Measurements from ENCODE around the gene TMIGD2. TPM values are rescaled to one million over a fixed set of nuclear protein-coding genes. Genes with fewer than 3 reads are reported as not detected.

Gene TMIGD2
- total and polyA plus RNA-seq, 2 of the 4 experiments (the other 2 are of a cell fraction): not detected

DNA sequence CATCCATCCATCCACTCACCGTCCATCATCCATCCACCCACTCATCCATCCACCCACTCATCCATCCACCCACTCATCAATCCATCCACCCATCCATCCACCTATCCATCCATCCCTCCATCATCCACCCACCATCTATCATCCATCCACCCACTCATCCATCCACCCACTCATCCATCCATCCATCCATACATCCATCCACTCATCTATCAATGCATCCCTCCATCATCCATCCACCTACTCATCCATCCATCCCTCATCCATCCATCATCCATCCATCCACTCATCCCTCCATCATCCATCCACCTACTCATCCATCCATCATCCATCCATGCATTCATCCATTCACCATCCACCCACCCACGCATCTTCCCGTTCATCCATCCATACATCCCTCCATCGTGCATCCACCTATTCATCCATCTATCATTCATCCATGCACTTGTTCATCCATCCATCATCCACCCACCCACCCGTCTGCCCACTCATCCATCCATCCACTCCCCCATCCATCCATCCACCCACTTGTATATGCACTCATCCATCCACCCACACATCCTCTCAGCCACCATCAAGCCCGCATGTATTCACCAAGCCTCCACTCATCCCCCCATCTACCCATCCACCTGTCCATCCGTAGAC is 32.9 kb upstream of the TMIGD2 start:
- Histone ChIP-seq H3K14ac (replicated peaks; ENCODE audit: low read depth, low read length) (no peak overlapping the region), H4K8ac (ENCODE audit: low read depth in 2 of 2, low read length in 2 of 2) (no peak overlapping the region), H4K5ac (ENCODE audit: low read depth, low read length) (no peak overlapping the region), H3K18ac (ENCODE audit: low read depth, low read length) (no peak overlapping the region), H3K56ac (ENCODE audit: extremely low read depth, insufficient read depth, low read length) (no peak overlapping the region), H3K79me1 (ENCODE audit: low read depth in 1 of 2, low read length in 2 of 2) (no peaks in the 10 kb centered on the region), H2BK5ac (ENCODE audit: low read depth, low read length, poor library complexity, severe bottlenecking) (peak overlapping the region; percentile 26), H3K4me3 (ENCODE audit: insufficient read depth, low read depth, low read length) (no peak overlapping the region), H2BK120ac (ENCODE audit: low read depth, low read length) (no peak overlapping the region), H2AK9ac (replicated peaks; ENCODE audit: low read depth, low read length, poor library complexity) (no peak overlapping the region), H3K27ac (ENCODE audit: insufficient read depth, low read length) (no peak overlapping the region), H3K4me2 (ENCODE audit: low read depth, low read length) (no peak overlapping the region), H2AK5ac (ENCODE audit: low read depth, low read length) (no peak overlapping the region), H3K27me3 (ENCODE audit: control insufficient read depth, insufficient read depth, low read length) (no peaks in the 10 kb centered on the region), H3K4ac (ENCODE audit: low read depth, low read length) (no peak overlapping the region), H3K9me1 (ENCODE audit: insufficient read depth, low read length) (0 out of 2 replicates have a peak, but pooled peaks cover 2% of the 10 kb centered on the region), H3K9ac (ENCODE audit: low read depth, low read length) (no peak overlapping the region), H2AFZ (replicated peaks; ENCODE audit: low read length, poor library complexity) (peak overlapping the region; percentile 23), H3K4me1 (ENCODE audit: control insufficient read depth, insufficient read depth, low read length) (peaks cover 4% of the 10 kb centered on the region; the same call in 1 of the 2 replicates), H3K36me3 (ENCODE audit: control insufficient read depth, insufficient read depth, low read length) (no peaks in the 10 kb centered on the region), H3K9me3 (ENCODE audit: control insufficient read depth, insufficient read depth, low read length) (no peaks in the 10 kb centered on the region), H3K23ac (ENCODE audit: low read depth, low read length) (no peak overlapping the region), H4K91ac (ENCODE audit: insufficient read depth, low read depth, low read length) (no peak overlapping the region), H4K20me1 (ENCODE audit: insufficient read depth, low read length) (no peaks in the 10 kb centered on the region), H2BK15ac (ENCODE audit: low read depth, low read length) (no peak overlapping the region), H2BK20ac (ENCODE audit: low read depth, low read length) (no peak overlapping the region)
- in situ Hi-C loops (cut with MboI; ENCODE audit: low sequenced_read_pairs) (no loop called here), intact Hi-C loops (cut with micrococcal nuclease) (no loop called here), dilution Hi-C loops (cut with HindIII; ENCODE audit: low sequenced_read_pairs, unreplicated experiment) (no loop called here)
- BruUV-seq (replicated peaks): no TSS peak
- CTCF ChIA-PET: no interaction called here
- 90 to 100% methylated on average over 4 to 7 of the region's 7 CpGs for WGBS, 2 experiments (ENCODE audit: extremely low coverage in 2 of 2, insufficient read length in 1 of 2)
- TF ChIP-seq, protein P1, sequence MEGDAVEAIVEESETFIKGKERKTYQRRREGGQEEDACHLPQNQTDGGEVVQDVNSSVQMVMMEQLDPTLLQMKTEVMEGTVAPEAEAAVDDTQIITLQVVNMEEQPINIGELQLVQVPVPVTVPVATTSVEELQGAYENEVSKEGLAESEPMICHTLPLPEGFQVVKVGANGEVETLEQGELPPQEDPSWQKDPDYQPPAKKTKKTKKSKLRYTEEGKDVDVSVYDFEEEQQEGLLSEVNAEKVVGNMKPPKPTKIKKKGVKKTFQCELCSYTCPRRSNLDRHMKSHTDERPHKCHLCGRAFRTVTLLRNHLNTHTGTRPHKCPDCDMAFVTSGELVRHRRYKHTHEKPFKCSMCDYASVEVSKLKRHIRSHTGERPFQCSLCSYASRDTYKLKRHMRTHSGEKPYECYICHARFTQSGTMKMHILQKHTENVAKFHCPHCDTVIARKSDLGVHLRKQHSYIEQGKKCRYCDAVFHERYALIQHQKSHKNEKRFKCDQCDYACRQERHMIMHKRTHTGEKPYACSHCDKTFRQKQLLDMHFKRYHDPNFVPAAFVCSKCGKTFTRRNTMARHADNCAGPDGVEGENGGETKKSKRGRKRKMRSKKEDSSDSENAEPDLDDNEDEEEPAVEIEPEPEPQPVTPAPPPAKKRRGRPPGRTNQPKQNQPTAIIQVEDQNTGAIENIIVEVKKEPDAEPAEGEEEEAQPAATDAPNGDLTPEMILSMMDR (conservative IDR thresholded peaks at IDR 0.05; ENCODE audit: low read depth, low read length): no peak
- TF ChIP-seq NFE2L2 (IDR thresholded peaks at IDR 0.05; ENCODE audit: low read depth, low read length): no peak
- TF ChIP-seq MAFK (IDR thresholded peaks at IDR 0.05; ENCODE audit: low read depth, low read length): no peak
- no peak for TF ChIP-seq FOS (IDR thresholded peaks at IDR 0.05; ENCODE audit: low read depth, low read length)
- no peak for TF ChIP-seq MAZ (IDR thresholded peaks at IDR 0.05; ENCODE audit: borderline replicate concordance, low read depth, low read length)
- no peak for TF ChIP-seq POLR2A (IDR thresholded peaks at IDR 0.05; ENCODE audit: low read depth, low read length)
- no peak for TF ChIP-seq SMC3 (IDR thresholded peaks at IDR 0.05; ENCODE audit: low read depth, low read length)
- TF ChIP-seq, protein P2, sequence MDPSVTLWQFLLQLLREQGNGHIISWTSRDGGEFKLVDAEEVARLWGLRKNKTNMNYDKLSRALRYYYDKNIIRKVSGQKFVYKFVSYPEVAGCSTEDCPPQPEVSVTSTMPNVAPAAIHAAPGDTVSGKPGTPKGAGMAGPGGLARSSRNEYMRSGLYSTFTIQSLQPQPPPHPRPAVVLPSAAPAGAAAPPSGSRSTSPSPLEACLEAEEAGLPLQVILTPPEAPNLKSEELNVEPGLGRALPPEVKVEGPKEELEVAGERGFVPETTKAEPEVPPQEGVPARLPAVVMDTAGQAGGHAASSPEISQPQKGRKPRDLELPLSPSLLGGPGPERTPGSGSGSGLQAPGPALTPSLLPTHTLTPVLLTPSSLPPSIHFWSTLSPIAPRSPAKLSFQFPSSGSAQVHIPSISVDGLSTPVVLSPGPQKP (IDR thresholded peaks at IDR 0.05; ENCODE audit: borderline replicate concordance, low read depth, low read length): no peak
- no peak for TF ChIP-seq MXI1 (IDR thresholded peaks at IDR 0.05; ENCODE audit: borderline replicate concordance, low read depth, low read length)
- no peak for TF ChIP-seq BHLHE40 (IDR thresholded peaks at IDR 0.05; ENCODE audit: low read depth, low read length)
- no peak for TF ChIP-seq CEBPB (IDR thresholded peaks at IDR 0.05; ENCODE audit: low read depth, low read length)
- TF ChIP-seq, protein P3, sequence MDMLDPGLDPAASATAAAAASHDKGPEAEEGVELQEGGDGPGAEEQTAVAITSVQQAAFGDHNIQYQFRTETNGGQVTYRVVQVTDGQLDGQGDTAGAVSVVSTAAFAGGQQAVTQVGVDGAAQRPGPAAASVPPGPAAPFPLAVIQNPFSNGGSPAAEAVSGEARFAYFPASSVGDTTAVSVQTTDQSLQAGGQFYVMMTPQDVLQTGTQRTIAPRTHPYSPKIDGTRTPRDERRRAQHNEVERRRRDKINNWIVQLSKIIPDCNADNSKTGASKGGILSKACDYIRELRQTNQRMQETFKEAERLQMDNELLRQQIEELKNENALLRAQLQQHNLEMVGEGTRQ (IDR thresholded peaks at IDR 0.05; ENCODE audit: low read depth, low read length): no peak
- TF ChIP-seq RFX5 (IDR thresholded peaks at IDR 0.05; ENCODE audit: low read depth, low read length): no peak
- no peak for TF ChIP-seq CHD1 (IDR thresholded peaks at IDR 0.05; ENCODE audit: low read depth, low read length)
- TF ChIP-seq RAD21 (IDR thresholded peaks at IDR 0.05; ENCODE audit: low read length): no peak
- no peak for ATAC-seq (ENCODE audit: low read depth)
- DNase-seq: no peak
- POLR2A ChIA-PET (ENCODE audit: unreplicated experiment): no interaction called here
